Measurements from ENCODE around the gene REM1. TPM values are rescaled to one million over a fixed set of nuclear protein-coding genes. Genes with fewer than 3 reads are reported as not detected.
A peak's percentile ranks its signal among the peaks of the same experiment; 100 is the strongest.

The REM1 gene
- total and polyA plus RNA-seq, 2 donors from 2014 or later, result 2.0 to 2.5 TPM

GRCh38 chr20:31484001-31484400, 8.9 kb downstream of the REM1 start:
- H3K36me3 ChIP-seq (ENCODE audit: control insufficient read depth in 2 of 3, insufficient read depth in 3 of 3, low read length in 3 of 3), result no peaks in the 10 kb centered on the region

GRCh38 chr20:31485450-31486339, 10.6 kb downstream of the REM1 start:
- Histone ChIP-seq H3K27ac (ENCODE audit: low read depth in 2 of 2, low read length in 2 of 2) (peak overlapping the region; percentile 57 to 79), H3K27me3 (ENCODE audit: control insufficient read depth, insufficient read depth, low read length) (peaks cover 2% of the 10 kb centered on the region), H3K9ac (ENCODE audit: low read length in 3 of 3) (no peak overlapping the region), H3K9me3 (ENCODE audit: control insufficient read depth in 2 of 3, insufficient read depth in 1 of 3, low read length in 3 of 3) (no peaks in the 10 kb centered on the region), H3K36me3 (ENCODE audit: control insufficient read depth in 2 of 3, insufficient read depth in 3 of 3, low read length in 3 of 3) (no peaks in the 10 kb centered on the region), H3K4me3 (ENCODE audit: low read length in 3 of 3) (no peak overlapping the region), H3K4me1 (ENCODE audit: control insufficient read depth in 2 of 3, insufficient read depth in 2 of 3, low read depth in 1 of 3, low read length in 3 of 3) (peaks cover 0 to 2% (median 0%) of the 10 kb centered on the region in 3 donors)
- no peak for TF ChIP-seq CTCF (IDR thresholded peaks at IDR 0.05; ENCODE audit: borderline replicate concordance, extremely low read depth, insufficient read depth)
- DNase-seq (peak; percentile 51 to 92 (median 61)), FAIRE-seq (no peak)
- intact Hi-C loops (cut with DNase I), result no loop called here

More at GRCh38 chr20:31484001-31484400, 8.9 kb downstream of the REM1 start:
- Histone ChIP-seq H3K4me3 (ENCODE audit: low read length in 3 of 3) (no peak overlapping the region), H3K27ac (ENCODE audit: low read depth in 2 of 2, low read length in 2 of 2) (no peak overlapping the region), H3K27me3 (ENCODE audit: control insufficient read depth, insufficient read depth, low read length) (peaks cover 2% of the 10 kb centered on the region), H3K4me1 (ENCODE audit: control insufficient read depth in 2 of 3, insufficient read depth in 2 of 3, low read depth in 1 of 3, low read length in 3 of 3) (peaks cover 0 to 2% (median 0%) of the 10 kb centered on the region in 3 donors), H3K9ac (ENCODE audit: low read length in 3 of 3) (no peak overlapping the region), H3K9me3 (ENCODE audit: control insufficient read depth in 2 of 3, insufficient read depth in 1 of 3, low read length in 3 of 3) (no peaks in the 10 kb centered on the region)
- no peak for TF ChIP-seq CTCF (IDR thresholded peaks at IDR 0.05; ENCODE audit: borderline replicate concordance, extremely low read depth, insufficient read depth)
- FAIRE-seq (no peak), DNase-seq (peak in 4 of 5 donors; percentile 26 to 80 (median 58))
- intact Hi-C loops (cut with DNase I), result no loop called here

GRCh38 chr20:31488115-31488514, 13.0 kb downstream of the REM1 start:
- H3K27me3 ChIP-seq (ENCODE audit: control insufficient read depth, insufficient read depth, low read length), result peaks cover 2% of the 10 kb centered on the region
- no peak for FAIRE-seq
- H3K9ac ChIP-seq (ENCODE audit: low read length in 3 of 3), result no peak overlapping the region
- H3K4me1 ChIP-seq (ENCODE audit: control insufficient read depth in 2 of 3, insufficient read depth in 2 of 3, low read depth in 1 of 3, low read length in 3 of 3), result peaks cover 0 to 2% (median 0%) of the 10 kb centered on the region in 3 donors
- no peaks in the 10 kb centered on the region for H3K36me3 ChIP-seq (ENCODE audit: control insufficient read depth in 2 of 3, insufficient read depth in 3 of 3, low read length in 3 of 3)
- H3K4me3 ChIP-seq (ENCODE audit: low read length in 3 of 3), result no peak overlapping the region
- peak in 1 of 5 donors; percentile 50 for DNase-seq
- TF ChIP-seq CTCF (IDR thresholded peaks at IDR 0.05; ENCODE audit: borderline replicate concordance, extremely low read depth, insufficient read depth), result no peak
- no peak overlapping the region for H3K27ac ChIP-seq (ENCODE audit: low read depth in 2 of 2, low read length in 2 of 2)
- no peaks in the 10 kb centered on the region for H3K9me3 ChIP-seq (ENCODE audit: control insufficient read depth in 2 of 3, insufficient read depth in 1 of 3, low read length in 3 of 3)
- intact Hi-C loops (cut with DNase I), result no loop called here
